Measurements from ENCODE around the gene MYO19.

- TF ChIP-seq CTCF (conservative IDR thresholded peaks at IDR 0.05) (peak; percentile 84), ZFX (IDR thresholded peaks at IDR 0.05) (no peak)
Measured at GRCh38 chr17:36533935-36534839, 481 bp downstream of the MYO19 start.
